ENCODE data around the gene VPS26B. TPM values are rescaled to one million over a fixed set of nuclear protein-coding genes. Genes with fewer than 3 reads are reported as not detected.
A peak's percentile ranks its signal among the peaks of the same experiment; 100 is the strongest.
"Not testable (repeated sequence)": the region's sequence is repeated elsewhere in the genome, so short reads cannot be mapped to it uniquely, and the experiment has no call there.

VPS26B gene
- total RNA-seq, 1 donor from 2014 or later = 42.0 TPM

DNA sequence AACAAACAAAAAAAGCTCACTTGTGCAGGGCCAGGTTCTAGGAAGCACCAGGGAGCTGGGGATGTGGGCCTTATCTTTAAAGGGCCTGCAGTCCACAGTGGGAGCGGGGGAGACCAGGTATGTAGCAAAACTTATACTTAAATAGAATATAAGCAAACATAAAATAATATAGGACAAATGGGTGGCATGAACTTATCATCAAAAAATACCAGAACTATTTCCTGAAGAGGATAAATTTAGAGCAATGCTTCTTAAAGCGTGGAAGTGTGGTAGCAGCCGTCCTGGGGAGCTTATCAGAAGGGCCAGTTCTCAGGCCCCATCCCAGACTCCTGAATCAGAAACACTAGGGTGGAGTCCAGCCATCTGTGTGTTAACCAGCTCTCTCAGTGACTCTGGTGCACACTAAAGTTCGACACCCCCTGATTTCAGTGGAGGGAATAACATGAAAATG is 9.3 kb downstream of the VPS26B start:
- DNase-seq = no peak

DNA sequence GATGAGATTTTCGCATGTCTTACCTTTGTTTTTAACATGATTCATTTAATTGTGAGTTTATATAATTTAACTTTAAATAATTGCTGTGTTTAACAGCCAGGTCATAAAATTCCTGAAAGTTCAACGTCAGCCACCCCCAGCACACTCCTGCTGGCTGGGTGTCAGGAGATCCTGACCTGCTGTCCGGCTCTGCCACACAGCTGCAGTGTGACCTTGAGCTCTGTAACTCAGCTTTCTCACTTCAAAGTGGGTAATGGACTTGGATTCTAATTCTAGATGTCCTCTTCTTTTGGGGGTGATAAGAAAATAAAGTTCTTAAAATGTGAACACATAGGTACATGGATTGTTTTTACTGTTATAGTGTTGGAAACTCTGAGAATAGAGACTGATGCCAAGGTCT is 10.9 kb downstream of the VPS26B start:
- DNase-seq = no peak

DNA sequence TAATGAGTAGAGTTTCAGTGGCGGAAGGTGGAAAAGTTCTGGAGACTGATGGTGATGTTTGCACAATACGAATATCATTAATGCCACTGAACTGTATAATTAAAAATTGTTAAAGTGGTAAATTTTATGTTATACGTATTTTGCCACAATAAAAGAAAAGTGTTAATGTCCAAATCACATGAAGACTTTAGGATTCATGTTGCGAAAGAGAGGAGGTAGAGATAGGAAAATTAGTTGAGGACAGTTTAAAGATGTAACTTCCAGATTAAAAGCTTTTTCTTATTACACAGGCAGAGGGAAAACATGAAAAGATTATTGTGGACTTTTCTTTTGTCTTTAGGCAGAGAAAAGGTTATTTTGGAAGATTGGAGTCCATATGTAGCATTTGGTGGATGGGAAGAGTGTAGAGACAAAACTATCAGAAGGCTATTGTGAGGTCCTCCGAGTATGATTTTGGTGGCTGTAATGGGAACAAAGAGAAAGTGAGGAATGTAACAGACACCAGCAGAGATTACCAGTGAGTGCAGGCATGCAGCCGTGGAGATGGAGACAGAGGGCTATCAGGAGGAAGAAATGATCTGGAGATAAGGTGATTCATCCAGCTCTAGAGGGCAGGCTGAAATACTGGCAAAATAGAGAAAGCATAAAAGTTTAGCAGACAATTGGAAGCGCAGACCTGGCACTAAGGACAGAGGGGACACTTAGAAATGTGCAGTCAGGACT is 12.5 kb downstream of the VPS26B start:
- no peak for DNase-seq

DNA sequence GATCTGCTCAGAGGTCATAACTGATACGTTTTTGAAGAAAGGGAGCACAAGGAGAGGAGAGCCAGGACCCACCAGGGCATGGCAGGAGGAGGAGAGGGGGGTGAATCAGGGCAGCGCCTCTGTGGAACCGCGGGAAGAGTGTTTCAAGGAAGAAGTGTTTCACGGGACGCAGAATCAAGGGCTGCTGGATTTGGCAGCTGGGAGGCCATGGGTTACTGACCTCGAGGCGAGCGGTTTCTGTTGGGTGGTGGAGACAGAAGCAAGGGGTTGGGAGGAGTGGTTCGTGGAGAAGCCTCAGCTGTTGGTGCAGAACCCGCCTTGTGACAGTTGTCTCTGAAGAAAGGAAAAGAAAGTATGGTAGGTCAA is 13.1 kb downstream of the VPS26B start:
- no peak for DNase-seq

DNA sequence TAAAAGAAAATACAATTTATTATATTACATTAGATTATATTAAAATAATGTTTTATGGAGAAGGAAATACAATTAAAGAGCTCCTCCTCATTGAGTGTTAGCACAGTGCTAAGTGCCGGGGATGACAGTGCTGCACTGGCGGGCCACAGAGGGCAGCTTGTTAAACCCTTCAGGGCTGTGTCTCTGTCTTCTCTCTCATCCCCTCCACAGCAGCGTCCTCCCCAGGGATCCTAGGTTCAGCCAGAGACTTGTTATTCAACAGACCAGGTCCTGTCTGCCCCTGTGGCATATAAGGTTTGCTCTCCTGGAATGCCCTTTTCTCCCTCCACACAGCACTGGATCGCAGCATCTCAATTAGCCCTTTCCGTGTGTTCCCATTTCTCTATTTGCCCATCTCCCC is 14.5 kb downstream of the VPS26B start:
- no peak for DNase-seq

DNA sequence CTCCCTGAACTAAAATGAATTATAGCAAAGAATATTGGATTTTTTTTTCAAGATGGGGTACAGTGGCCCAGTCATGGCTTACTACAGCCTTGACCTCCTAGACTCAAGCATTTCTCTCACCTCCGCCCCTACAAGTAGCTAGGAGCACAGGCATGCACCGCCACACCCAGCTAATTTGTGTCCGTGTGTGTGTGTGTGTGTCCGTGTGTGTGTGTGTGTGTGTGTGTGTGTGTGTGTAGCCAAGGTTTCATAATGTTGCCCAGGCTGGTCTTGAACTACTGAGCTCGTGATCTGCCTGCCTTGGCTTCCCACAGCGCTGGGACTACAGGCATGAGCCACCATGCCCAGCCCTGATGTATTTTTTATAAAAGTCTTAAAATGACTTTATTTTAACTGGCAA is 16.1 kb downstream of the VPS26B start:
- DNase-seq = no peak

DNA sequence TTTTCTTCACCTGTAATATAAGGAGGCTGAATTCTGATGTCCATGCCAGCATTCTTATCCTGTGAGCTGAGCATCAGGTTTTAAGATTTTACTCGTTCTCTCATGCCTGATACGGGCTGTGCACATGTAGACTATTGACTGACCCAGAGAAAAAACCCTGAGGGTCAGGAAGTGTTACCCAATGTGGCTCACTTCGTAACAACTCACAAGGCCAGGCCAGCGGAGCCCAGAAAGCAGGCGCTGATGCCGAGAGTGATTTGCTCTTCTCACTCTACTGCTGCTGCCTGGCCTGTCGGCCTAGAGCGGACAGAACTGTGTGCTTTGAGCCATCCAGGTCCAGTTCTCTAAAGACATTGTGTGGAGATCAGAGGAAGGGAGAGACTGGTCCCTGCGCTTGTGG is 17.9 kb downstream of the VPS26B start:
- DNase-seq = no peak

DNA sequence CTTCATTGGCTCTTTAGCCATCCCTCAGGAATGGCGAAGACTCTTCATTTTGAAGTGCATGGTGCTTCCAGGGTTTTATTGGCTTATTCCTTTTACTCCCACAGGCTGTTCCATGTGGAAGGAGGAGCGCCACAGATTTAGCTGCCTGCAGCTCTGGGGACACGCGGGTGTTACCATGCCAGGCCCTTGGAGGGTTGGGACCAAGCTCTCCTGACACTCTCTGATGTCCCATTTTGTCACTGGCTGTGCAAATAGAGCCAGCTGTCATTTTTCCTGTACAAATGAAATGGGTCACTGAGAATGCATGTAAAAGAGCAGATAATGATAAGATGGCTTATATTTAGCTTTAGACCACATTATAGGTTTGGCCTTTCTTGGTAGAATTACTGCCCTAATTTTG is 19.4 kb downstream of the VPS26B start:
- DNase-seq = no peak

DNA sequence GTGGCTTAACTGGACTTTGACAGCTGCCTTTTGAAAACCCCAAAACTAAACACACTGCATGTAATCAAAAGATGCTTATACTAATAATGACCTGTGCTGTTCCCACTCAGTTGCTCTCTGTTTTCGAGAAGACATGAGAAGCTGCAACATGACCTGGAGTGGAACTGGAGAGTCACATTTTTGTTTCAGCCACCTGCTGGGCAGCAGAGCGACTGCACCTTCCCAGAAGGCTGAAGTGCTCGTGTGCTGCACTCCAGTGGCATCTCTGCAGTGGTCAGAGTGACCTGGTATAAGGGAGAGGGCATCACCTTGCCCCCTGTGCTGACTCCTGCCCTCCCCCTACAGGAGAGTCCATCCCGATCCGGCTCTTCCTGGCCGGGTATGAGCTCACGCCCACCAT is 20.1 kb downstream of the VPS26B start:
- DNase-seq = peak; percentile 68

DNA sequence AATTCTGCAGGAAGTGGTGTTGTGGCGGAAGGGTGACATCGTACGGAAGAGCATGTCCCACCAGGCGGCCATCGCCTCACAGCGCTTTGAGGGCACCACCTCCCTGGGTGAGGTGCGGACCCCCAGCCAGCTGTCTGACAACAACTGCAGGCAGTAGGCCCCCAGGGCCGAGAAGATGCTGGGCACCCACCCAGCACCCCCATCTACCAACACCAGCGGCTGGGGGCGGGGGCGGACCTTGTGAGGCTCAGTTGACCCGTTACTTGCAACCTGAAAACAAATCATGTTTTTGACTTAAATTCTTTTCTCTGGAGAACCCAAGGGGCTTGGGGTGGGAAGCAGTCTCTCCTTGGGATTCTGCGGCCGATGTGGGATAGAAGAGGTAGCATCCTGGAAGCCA is 21.0 kb downstream of the VPS26B start:
- DNase-seq = no peak

DNA sequence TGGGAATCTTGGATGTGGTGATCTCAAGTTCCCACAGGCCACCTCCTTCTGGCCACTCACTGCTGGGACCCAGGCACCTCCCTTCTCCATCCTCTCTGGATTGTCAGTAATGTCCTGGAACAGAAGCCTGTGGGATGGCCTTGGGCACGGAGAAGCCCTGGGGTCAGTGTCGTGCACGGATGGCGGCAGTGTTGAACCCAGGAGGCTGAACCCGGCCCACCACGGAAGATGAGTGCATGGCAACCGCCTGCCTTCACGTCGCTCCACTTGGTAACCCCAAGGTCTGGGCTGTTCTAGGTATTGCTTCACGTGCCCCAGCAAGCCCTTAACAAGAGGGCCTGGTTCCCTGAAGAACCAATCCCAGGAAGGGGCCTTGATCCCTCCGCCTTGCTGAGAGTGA is 21.6 kb downstream of the VPS26B start:
- no peak for DNase-seq

DNA sequence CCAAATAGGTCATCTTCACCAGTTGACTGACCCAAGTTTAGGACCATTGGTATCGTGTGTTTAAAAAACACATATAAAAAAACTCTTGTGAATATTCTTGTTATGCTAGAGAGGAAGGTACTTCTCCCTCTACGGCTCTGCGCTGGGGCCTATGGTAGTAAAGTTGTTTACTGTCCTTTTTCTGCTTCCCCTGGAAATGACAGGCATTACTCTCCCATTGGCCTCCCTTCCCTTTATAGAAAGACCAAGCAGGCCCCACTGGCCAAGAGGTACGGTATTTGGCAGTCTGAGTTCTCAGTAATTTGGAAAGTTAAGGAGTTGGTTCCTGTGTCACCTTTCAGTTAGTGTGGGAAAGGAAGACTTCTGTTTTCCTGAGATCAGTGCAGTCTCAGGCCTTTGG is 22.2 kb downstream of the VPS26B start:
- DNase-seq = no peak

DNA sequence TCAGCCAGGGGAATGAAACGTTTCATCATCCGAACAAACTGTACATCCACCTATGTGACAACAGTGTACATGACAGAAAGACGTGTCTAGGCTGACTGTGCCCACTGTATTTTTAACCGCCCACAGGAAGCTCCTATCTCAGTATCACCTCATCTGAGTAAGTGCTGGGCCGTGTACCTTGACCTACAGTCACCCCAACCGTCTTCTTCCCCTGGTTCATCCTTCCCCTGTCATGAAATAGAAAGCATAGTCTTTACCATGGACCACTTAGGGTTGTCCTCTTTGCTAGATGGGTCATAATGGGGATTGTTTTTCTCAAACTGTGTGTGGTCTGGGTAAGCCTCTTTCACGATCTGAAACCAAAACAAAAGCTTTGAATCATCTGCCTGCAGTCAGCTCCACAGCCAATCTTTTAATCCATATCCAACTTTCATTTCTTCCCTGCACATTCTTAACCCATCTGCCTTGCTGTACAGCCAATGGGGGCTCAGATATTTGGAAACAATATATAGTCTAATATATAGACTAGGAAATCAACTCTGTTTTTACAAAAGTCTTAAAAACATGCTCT is 24.5 kb downstream of the VPS26B start:
- no peak for DNase-seq

DNA sequence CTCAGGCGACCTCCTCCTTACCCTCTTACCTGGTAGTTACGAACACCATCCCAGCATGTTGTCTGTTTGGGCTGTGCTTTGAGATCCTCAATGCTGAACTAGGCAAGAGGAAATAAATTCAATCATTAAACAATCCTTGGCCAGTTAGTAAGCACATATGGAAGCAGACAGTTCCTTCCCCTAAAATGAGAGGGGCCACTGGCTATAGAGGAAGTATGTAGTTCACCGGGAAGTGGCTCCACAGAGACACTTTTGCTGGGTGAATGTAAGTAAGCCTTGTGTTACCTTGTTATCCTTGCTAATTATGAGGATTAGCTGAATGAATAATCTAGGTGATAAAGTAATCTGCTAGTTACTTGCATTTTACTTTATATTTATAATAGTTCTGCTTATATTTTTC is 25.8 kb downstream of the VPS26B start:
- DNase-seq = no peak

DNA sequence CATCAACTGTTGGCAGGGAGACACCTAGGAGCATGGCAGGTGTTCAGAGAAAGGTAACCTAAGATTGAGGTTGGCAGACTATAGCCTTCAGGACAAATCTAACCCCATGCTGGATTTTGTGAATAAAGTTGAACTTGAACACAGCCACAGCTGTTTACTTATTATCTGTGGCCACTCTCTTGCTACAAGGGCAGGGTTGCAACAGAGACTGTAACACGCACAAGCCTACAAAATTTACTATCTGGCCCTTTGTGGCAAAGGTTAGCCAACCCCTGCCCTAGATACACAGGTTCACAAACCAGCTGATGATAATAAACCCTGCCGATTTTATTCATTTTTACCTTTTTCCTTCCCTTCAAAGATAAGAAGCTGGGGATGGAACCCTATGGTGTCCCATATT is 26.2 kb downstream of the VPS26B start:
- DNase-seq = no peak

DNA sequence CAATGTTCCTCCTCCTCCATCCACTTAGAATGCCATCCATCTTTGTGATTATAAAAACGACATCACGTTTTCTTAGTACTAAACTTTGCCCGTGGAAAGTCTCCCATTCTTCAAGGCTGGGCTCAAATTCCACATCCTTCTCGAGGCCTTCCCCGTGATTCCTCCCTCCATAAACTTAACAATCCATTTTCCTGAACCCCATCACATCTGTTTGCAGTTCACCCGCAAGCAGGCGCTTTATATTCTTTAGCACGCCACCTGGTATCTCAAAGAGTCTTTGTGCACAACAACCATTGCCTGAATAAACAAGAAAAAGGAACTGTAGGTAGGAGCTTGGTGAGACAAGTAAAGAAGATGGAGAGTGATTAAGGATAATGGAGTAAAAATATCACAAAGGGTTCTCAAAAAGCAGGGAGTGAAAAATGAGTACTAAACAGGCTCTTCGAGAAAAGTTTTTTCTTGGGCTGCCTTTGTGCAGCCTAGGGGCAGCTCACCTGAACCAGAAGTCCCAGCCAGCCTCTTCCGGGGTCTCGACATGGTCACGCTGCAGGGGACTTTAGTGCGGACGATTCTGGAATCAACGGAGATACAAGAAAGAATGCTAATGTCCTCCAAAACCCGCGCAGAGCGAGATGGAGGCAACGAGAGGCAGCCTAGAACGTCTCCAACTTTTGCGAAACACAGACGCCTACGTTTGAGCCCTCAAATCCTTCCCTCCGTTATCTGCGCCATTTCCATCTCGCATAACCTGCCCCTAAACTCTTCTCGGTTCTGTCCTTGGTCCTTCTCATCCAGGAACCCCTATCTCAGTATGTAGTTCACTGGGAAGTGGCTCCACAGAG is 28.1 kb downstream of the VPS26B start:
- DNase-seq = no peak

DNA sequence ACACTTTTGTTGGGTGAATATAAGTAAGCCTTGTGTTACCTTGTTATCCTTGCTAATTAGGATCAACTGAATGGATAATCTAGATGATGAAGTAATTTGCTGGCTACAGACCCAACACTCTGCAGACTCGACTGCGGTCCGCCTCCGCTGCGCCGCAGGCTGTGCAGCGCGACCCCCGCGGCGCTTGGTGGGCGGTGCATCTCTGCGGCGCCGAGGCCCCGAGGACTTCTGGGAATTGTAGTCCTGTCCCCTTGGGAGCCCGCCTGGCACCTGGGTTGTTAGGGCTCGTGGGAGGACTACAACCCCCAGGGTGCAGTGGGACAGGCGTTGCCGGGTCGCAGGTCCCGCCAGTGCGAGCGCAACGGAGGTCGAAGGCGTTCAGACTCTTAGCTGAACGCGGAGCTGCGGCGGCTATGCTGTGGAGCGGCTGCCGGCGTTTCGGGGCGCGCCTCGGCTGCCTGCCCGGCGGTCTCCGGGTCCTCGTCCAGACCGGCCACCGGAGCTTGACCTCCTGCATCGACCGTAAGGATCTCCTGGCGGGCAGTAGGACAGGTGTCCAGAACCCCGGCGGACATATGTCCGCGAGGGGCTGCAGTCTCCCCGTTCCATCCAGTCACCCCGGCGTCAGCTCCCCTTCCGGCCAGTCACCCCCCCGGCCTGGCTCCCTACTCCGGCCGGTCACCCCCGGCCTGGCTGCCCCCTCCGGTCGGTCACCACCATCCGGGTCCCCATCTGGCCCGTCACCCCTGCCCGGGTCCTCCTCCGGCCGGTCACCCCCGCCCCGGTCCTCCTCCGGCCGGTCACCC is 28.9 kb downstream of the VPS26B start, which contains the start of the genes ACAD8 and THYN1:
Gene ACAD8 (plus strand): TSS at position 381 of the 806 bp plus-strand sequence. CDS start 33 bp downstream, at position 414.
Gene THYN1 (minus strand): TSS at position 165 of the 806 bp plus-strand sequence. CDS start 470 bp downstream, outside the sequence.
- DNase-seq = peak; percentile 99

DNA sequence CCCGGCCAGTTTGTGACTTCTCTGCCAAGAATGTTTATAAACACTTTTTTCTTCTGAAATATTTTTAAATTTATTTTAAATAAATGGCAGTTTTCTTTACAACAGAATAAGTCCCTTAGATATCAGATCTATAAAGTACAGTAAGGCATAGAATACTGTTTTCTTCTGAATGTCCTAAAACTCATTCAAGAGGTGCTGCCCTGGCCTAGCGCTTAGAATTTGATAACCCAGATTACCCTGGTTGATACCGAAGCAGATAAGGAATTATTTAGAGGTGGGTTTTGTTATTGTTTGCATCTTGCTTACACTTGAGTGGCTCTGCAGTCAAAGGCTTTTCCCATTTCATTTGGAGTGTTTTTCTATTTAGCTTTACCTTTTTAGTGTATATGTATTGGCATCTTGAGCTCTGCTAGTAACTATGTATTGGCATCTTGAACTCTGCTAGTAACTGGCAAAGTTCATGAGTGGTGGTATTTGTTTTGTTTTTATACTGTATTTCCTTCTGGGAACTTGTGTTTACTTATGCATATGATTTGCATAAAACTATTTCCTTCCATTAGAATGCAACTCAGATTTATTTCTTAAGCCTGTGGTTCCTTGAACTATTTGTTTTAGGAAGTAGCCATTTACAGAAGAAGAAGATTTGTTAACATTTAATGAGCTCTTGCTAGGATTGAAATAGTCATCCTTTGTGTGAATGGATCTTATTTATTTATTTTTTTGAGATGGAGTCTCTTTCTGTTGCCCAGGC is 30.1 kb downstream of the VPS26B start:
- no peak for DNase-seq

DNA sequence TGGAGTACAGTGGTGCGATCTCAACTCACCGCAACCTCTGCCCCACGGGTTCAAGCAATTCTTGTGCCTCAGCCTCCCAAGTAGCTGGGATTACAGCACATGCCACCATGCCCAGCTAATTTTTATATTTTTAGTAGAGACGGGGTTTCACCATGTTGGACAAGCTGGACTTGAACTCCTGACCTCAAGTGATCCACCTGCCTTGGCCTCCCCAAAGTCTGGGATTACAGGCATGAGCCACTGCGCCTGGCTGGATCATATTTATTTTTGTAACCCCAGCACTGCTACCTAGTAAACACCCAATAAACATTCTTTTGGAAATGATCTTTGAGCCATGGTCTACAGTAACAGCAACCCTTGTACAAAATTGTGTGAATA is 30.7 kb downstream of the VPS26B start:
- DNase-seq = not testable (repeated sequence)

DNA sequence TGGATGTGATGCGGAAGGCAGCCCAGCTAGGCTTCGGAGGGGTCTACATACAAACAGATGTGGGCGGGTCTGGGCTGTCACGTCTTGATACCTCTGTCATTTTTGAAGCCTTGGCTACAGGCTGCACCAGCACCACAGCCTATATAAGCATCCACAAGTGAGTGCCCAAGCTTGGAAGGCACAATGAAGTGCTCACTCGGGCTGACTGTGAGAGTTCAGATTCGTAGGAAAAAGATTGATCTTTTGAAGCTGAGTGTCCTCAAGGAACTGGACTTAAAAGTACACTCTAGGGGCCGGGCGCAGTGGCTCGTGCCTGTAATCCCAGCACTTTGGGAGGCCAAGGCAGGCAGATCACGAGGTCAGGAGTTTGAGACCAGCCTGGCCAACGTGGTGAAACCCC is 32.6 kb downstream of the VPS26B start:
- no peak for DNase-seq

DNA sequence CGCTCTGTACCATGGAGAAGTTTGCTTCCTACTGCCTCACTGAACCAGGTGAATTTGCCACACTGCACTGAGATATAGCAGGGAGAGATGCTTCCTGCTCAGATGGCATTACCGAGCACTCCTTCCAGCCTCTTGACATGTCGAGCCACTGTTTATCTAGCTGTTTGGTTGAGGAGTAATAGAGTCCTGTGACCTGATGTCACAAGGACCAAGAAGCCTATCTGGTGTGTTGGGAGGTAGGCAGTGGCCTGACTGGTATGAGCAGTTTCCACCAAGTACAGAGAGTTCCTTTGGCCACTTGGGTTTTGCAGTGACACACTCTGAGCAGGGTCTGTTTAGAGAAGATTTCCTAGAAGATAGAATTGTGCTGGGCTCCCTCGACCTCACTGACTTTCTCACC is 34.1 kb downstream of the VPS26B start:
- DNase-seq = no peak

DNA sequence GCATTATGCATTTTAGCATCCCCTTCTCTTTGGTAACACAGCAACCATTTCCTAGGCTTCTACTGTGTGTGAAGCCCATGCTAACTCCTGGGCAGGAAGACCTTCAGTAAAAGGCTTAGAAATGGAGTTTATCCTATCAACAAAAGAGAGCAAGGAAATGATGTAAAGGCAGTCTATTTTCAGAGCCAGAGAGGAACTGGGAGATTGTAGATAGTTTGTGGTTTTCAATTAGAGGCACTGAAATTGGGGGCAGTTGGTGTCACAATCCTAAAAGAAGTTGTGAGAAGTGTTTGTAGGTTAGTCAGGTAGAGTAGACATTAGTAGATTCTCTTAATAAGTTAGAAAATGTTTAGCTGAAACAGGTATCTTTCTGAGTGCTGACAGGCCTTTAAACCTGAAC is 36.0 kb downstream of the VPS26B start:
- no peak for DNase-seq

All from dermis blood vessel endothelial cell (primary cell).